GM15510 (cell line): Measurements from ENCODE around the gene MRPL36.

ENCODE experiments used
- POLR2A ChIP-seq: IDR thresholded peaks from 3 replicates; pipeline ENCODE4 v1.6.1; 2011; ENCODE audit warnings: borderline replicate concordance; ENCODE audit not compliant: insufficient read length; ENCODE audit errors: extremely low read depth

The MRPL36 gene

GRCh38 chr5:1795506-1795905 lies 4.1 kb downstream of the MRPL36 start:
- TF ChIP-seq POLR2A = no peak

DNA sequence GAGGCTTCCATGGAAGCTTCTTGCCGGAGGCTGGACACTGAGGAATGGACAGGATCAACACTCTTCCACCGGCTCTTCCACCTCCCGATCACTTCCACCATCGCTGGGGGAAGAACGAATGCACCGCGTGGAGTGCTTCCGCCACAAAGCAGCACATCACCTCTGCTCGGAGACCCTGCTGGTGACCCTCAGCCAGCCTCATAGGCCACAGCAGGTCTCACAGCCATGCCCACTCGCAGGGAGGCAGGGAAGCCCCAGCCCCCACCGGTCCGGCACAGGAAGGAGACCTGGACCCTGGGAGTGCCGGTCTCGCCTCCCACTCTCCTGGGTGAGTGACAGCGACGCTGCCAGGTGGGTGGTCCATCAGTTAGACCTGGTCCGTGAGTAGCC lies 4.7 kb downstream of the MRPL36 start:
- no peak for TF ChIP-seq POLR2A

DNA sequence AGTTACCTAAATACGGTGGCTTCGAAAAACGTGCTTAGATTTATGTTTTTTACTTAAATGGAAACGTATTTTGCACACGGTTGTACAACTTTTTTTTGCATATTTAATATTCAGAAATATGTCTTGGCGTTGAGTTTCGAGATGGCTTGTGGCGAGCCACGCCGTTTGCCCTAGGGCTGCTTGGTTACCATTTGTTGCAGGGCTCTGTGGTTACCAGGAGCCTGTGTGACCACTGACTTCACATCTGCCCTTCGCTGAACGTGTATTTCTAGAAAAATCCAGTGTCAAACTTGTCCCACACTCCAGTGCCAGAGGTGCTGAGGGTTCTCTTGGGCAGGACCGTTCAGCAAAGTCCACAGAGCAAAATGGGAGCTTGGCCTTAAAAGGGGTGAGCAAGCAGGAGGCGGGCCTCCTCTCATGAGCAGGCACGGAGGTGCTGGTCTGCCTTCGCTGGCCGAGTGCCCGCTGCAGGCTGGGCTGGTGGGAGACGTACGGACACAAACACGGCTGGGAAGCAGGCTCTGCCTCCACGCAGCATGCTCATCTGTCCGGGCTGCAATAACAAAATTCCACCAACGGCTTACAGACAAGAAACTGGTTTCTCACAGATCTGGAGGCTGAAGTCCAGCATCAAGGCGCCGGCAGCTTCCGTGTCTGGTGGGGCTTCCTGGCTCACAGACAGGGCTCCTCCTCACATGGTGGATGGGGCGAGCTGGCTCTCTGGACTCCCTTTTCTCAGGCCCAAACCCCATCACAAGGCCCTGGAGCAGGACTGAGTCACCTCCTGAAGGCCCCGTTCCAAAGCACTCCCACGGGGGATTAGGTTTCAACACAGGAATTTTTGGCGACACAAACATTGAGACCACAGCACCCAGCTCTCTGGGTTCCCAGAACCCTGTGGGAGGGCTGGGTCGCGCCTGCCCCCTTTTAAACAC lies 5.4 kb downstream of the MRPL36 start:
- no peak for TF ChIP-seq POLR2A

- TF ChIP-seq POLR2A = no peak
Observed at GRCh38 chr5:1793301-1793740, 6.3 kb downstream of the MRPL36 start.

GRCh38 chr5:1792842-1793266 lies 6.8 kb downstream of the MRPL36 start:
- no peak for TF ChIP-seq POLR2A

DNA sequence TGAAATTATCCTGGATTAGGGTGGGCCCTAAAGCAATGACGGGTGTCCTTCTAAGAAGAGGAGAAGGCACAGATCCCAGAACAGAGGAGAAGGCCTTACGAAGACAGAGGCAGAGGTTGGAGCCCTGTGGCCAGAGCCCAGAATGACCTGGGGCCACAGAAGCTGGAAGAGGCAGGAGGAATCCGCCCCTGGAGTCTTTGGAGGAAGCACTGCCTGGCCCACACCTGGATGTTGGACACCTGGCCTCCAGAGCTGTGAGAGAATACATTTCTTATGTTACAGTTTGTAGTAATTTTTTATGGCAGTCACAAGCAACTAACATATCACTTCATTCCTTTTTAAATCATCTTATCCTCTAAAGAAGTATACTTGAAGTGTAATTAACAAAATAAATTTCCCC lies 8.5 kb downstream of the MRPL36 start:
- TF ChIP-seq POLR2A = no peak

DNA sequence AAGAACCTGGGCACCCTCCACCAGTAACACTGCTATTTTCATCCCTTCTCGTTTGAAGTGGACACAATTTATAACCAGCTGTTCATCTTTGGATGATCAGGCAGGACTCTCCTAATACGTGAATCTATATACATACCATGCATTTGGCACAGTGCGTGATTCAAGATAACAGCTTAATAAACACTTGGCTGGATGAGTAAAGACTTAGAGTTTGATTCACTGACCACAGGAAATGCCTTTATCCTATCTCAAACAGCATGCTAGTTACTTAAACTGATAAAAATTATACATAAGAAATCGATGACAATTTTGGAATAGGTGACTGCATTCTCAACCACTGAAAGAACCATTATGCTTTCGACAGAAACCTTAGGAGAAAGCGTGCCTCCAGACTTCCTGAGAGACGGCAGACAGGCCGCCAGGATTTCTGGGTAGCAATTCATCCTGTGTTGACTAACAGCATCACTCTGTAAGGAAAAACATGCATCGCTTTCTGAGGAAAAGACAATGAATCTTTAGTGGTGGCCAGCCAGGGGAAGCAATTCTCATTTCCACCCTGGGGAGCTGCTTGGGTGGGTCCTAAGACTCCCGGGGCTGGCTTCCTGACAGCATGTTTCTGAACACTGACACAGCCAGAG lies 9.7 kb downstream of the MRPL36 start:
- TF ChIP-seq POLR2A = no peak

DNA sequence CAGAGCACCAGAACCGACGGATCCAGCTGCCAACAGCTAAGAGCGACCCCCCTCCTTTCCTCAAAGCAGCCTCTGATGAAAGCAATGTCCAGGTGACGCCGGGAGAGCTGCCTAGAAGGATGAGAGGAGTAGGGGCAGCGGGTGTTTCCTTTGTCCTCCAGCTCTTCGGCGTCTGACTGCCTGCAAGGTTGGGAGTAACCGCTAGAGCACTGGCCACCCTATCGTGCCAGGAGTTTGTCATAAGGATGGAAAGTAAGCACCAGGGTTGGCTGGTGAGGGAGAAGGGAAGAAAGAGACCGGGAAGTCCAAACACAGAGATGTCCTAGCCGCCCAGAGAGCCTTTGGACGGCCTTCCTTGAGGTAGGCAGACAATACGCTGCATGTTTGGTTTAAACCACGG lies 10.8 kb downstream of the MRPL36 start:
- no peak for TF ChIP-seq POLR2A

DNA sequence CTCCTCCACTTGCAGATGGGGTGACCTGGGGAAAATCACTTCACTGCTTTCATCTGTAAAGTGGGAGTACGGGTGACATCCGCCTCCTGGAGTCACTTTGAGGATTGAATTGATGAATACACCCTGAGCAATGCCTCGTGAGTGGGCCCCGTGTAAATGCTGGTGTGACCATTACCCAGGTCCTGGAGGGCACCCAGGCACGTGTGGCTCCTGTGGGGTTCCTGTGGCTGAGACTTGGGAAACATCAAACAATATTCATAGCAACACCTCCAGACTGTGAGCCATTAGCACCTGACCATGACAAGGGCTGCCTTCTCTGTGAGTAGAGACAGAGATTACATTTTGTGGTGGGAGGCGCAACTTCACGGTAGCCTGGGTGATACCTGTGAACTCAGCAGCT lies 11.4 kb downstream of the MRPL36 start:
- no peak for TF ChIP-seq POLR2A

GRCh38 chr5:1787472-1788047 lies 12.1 kb downstream of the MRPL36 start:
- TF ChIP-seq POLR2A = no peak

DNA sequence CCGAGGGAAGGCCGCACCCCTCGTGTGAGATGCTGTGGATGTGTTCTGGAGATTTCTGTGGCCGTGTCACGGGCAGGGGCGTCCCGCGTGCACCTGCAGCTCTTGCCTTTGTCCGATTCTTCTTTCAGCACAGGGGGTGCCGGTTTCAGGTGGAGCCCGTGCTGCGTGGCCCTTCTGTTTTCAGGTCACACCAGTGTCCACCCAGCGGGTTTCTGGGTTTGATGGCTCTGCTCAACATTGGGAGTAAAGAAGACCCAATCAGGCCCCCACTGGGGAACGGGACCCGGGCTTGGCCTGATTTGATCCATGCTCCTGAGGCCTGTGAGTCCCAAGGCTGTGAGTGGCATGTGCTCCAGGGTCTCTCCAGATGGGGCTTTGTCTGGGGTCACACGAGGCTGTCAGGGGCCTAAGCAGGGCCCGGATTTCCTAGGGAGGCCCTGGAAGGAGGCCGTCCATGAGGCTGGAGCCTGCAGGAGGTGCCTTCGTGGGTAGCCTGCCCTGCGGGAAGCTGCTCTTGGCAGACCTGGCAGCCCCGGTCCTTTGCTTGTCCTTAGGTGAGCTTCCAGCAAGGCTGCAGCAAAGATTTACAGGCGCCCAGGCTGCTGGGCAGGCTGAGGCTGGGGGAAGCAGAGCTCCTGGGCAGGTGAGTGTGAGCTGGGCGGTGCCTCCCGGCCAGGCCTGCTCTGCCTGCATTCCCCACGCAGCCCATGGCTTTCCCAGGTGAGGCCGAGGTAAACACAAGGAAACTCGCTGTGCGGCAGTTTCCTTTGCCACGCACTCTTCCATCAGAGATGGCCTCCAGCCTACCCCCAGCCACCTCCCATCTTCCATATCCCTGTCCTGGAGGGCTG lies 12.8 kb downstream of the MRPL36 start:
- TF ChIP-seq POLR2A = no peak

DNA sequence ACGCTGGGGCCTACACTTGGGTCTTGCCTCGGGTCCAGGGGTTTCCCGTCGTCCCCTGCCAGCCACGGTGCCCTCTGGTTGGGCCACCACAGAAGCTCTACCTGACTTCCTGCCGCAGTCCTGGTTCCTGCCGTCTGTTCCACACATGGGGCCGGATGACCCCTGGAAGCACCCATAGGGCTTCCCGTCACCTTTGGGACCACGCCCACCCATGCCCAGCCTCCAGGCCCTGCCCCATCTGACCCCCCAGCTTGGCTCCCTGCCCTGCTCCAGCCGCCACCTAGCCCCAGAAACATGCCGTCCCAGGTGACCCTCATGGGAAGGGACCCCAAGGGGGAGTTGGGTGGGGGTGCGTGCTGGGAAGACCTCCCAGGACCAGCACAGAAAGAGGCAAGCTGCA lies 13.7 kb downstream of the MRPL36 start:
- no peak for TF ChIP-seq POLR2A

DNA sequence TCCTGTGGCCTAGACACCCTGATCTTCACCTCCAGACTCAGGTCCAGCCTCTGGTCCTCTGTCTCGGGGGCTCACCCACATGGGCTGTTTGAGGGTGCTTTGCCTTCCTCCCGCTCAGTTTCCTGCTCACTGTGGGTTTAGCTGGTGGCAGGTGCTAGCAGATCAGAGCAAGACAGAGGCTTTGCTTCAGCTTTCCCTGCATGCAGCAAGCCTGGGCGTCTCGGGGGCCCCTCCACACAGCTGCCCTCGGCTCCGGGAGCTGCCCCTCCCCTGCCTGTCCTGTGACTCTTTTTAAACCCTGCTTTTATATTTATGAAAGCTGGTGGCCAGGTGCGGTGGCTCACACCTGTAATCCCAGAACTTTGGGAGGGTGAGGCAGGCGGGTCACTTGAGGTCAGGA lies 14.6 kb downstream of the MRPL36 start:
- no peak for TF ChIP-seq POLR2A

GRCh38 chr5:1784197-1785050 lies 15.2 kb downstream of the MRPL36 start:
- no peak for TF ChIP-seq POLR2A

- no peak for TF ChIP-seq POLR2A
Observed at GRCh38 chr5:1783216-1783554, 16.5 kb downstream of the MRPL36 start.
